Liver (tissue), 9 donors: Measurements from ENCODE around the gene POLH. TPM values are rescaled to one million over a fixed set of nuclear protein-coding genes. Genes with fewer than 3 reads are reported as not detected.
A peak's percentile ranks its signal among the peaks of the same experiment; 100 is the strongest.

Experiments used
- DNase-seq: peaks from one replicate; pipeline ENCODE4 v3.0.0-alpha.2; 2017; ENCODE audit warnings: low spot score
- H3K27ac ChIP-seq, 2 donors: one replicate each; pipeline ENCODE4 v1.7.0; 2013; ENCODE audit warnings: inconsistent platforms in 2 of 2, low read length in 2 of 2, control low read depth in 1 of 2, low read depth in 1 of 2, mild to moderate bottlenecking in 1 of 2
- H3K27me3 ChIP-seq, 4 donors: one replicate each; pipeline versions ENCODE4 v1.6.1 to v1.7.0; 2013; ENCODE audit warnings: low read length in 3 of 4, inconsistent platforms in 1 of 4, mild to moderate bottlenecking in 1 of 4, moderate library complexity in 1 of 4; ENCODE audit not compliant: control insufficient read depth in 4 of 4, insufficient read depth in 4 of 4
- H3K36me3 ChIP-seq, 4 donors: one replicate each; pipeline versions ENCODE4 v1.6.1 to v1.7.0; 2013; ENCODE audit warnings: low read length in 3 of 4, mild to moderate bottlenecking in 3 of 4, low read depth in 1 of 4, moderate library complexity in 1 of 4; ENCODE audit not compliant: control insufficient read depth in 4 of 4, insufficient read depth in 3 of 4
- H3K4me1 ChIP-seq, 4 donors: one replicate each; pipeline versions ENCODE4 v1.6.1 to v1.7.0; 2013; ENCODE audit warnings: low read length in 3 of 4, mild to moderate bottlenecking in 3 of 4, moderate library complexity in 1 of 4; ENCODE audit not compliant: control insufficient read depth in 4 of 4, insufficient read depth in 4 of 4
- H3K4me3 ChIP-seq, 3 donors: one replicate each; pipeline versions ENCODE4 v1.6.1 to v1.7.0; 2013; ENCODE audit warnings: low read length in 3 of 3, control low read depth in 1 of 3, low read depth in 1 of 3, mild to moderate bottlenecking in 1 of 3
- H3K9ac ChIP-seq, 2 donors: one replicate each; pipeline ENCODE4 v1.7.0; 2013; ENCODE audit warnings: low read length in 2 of 2, mild to moderate bottlenecking in 2 of 2, moderate library complexity in 2 of 2, control low read depth in 1 of 2, low read depth in 1 of 2
- H3K9me3 ChIP-seq, 4 donors: one replicate each; pipeline versions ENCODE4 v1.6.1 to v1.7.0; 2013; ENCODE audit warnings: low read length in 3 of 4; ENCODE audit not compliant: control insufficient read depth in 4 of 4
- EGR1 ChIP-seq, 2 donors: IDR thresholded peaks; 2 replicates each; pipeline ENCODE4 v1.6.1; 2016 to 2018; ENCODE audit warnings: antibody characterized with exemption in 2 of 2, low read depth in 2 of 2
- FOXA1 ChIP-seq: IDR thresholded peaks from 2 replicates; pipeline ENCODE4 v1.6.1; 2016; ENCODE audit warnings: antibody characterized with exemption
- FOXA2 ChIP-seq: IDR thresholded peaks from 2 replicates; pipeline ENCODE4 v1.6.1; 2016; ENCODE audit warnings: antibody characterized with exemption
- GABPA ChIP-seq, 2 donors: IDR thresholded peaks in 1 of 2; conservative IDR thresholded peaks in 1 of 2; 2 replicates each; pipeline ENCODE4 v1.6.1; 2016; ENCODE audit warnings: antibody characterized with exemption in 2 of 2, mild to moderate bottlenecking in 1 of 2, moderate library complexity in 1 of 2
- HNF4A ChIP-seq, 2 donors: conservative IDR thresholded peaks; 2 replicates each; pipeline ENCODE4 v1.6.1; 2016; ENCODE audit warnings: antibody characterized with exemption in 2 of 2, mild to moderate bottlenecking in 2 of 2
- HNF4G ChIP-seq: IDR thresholded peaks from 2 replicates; pipeline ENCODE4 v1.6.1; 2016; ENCODE audit warnings: antibody characterized with exemption
- JUND ChIP-seq, 2 donors: IDR thresholded peaks; 2 replicates each; pipeline ENCODE4 v1.6.1; 2016; ENCODE audit warnings: antibody characterized with exemption in 2 of 2
- NR2F2 ChIP-seq: IDR thresholded peaks from 2 replicates; pipeline ENCODE4 v1.6.1; 2016; ENCODE audit warnings: antibody characterized with exemption
- RAD21 ChIP-seq, 2 donors: IDR thresholded peaks; 2 replicates each; pipeline ENCODE4 v1.6.1; 2016; ENCODE audit warnings: antibody characterized with exemption in 2 of 2, mild to moderate bottlenecking in 2 of 2
- RXRA ChIP-seq, 2 donors: IDR thresholded peaks; 2 replicates each; pipeline ENCODE4 v1.6.1; 2017 to 2018; ENCODE audit warnings: antibody characterized with exemption in 2 of 2, mild to moderate bottlenecking in 1 of 2
- SP1 ChIP-seq: IDR thresholded peaks from 2 replicates; pipeline ENCODE4 v1.6.1; 2018; ENCODE audit warnings: antibody characterized with exemption, mild to moderate bottlenecking
- TAF1 ChIP-seq: conservative IDR thresholded peaks from 2 replicates; pipeline ENCODE4 v1.6.1; 2016; ENCODE audit warnings: antibody characterized with exemption, mild to moderate bottlenecking
- YY1 ChIP-seq: IDR thresholded peaks from 2 replicates; pipeline ENCODE4 v1.6.1; 2016; ENCODE audit warnings: antibody characterized with exemption, mild to moderate bottlenecking
- WGBS: extraction: QIAGEN DNeasy Blood & Tissue Kit; methylation state at CpG from one replicate; pipeline ENCODE4 v1.1.7; 2013; 5-methylcytosine and 5-hydroxymethylcytosine counted together
- polyA plus RNA-seq, 2 donors: library from polyadenylated mRNA; stranded (reverse) in 1 of 2; unstranded in 1 of 2; fragments of 200-250 nt in 1 of 2; fragments of >200 nt in 1 of 2; fragmentation: Nextera tagmentation in 1 of 2; extraction: Ambion mirVana in 1 of 2; gene quantifications; one replicate each; pipeline versions ENCODE4 v1.2.1 to v1.2.3, GENCODE V29; 2013 to 2015
- total RNA-seq, 2 donors: library from RNA; depleted of rRNA; stranded (reverse); fragments of >200 nt; gene quantifications; one replicate each; pipeline ENCODE4 v1.2.3, GENCODE V29; 2014
- TF ChIP-seq, protein P1 (sequence below): IDR thresholded peaks from 2 replicates; pipeline ENCODE4 v1.6.1; 2016; ENCODE audit warnings: antibody characterized with exemption
- TF ChIP-seq, protein P2 (sequence below): IDR thresholded peaks from 2 replicates; pipeline ENCODE4 v1.6.1; 2016; ENCODE audit warnings: antibody characterized with exemption
- TF ChIP-seq, protein P3 (sequence below): IDR thresholded peaks from 2 replicates; pipeline ENCODE4 v1.6.1; 2016; ENCODE audit warnings: antibody characterized with exemption
- TF ChIP-seq, protein P4 (sequence below): IDR thresholded peaks from 2 replicates; pipeline ENCODE4 v1.6.1; 2016; ENCODE audit warnings: antibody characterized with exemption, mild to moderate bottlenecking
- TF ChIP-seq, protein P5 (sequence below): fragments of 150-350 bp; IDR thresholded peaks from 2 replicates; pipeline ENCODE4 v1.5.1; 2017; ENCODE audit warnings: improper control_type of control experiment, low read depth, low read length; ENCODE audit not compliant: missing input control
- donor health status: healthy.
- donor health status: healthy.
- donor health status: healthy.
- donor health status: healthy.
- donor health status: healthy.

The POLH gene
- total and polyA plus RNA-seq, 4 donors = 1.9 to 7.5 (median 4.7) TPM

DNA sequence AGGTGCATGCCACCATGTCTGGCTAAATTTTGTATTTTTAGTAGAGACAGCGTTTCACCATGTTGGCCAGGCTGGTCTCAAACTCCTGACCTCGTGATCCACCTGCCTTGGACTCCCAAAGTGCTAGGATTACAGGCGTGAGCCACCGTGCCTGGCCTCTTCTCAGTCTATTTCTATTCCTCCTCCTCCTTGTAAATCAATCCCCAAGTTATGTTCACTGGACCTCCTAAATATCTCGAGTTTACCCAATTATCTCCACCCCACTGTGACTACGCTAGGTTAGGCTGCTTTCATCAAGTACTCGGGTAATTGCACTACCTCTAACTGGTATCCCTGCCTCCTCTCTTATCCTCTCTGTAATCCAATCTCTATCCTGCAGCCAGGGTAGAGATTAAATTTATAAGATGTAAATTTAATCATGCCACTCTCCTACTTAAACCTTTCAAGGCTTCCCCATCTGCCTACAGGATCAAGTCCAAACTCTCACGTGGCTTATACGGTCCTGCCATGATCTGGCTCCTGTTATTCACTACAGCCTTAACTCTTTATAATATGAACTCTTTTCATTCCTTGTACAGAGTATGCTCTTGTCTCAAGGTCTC is 58.8 kb downstream of the POLH start:
- 80% methylated on average over 9 of the region's 9 CpGs for WGBS
- no peaks in the 10 kb centered on the region for H3K27me3 ChIP-seq
- no peaks in the 10 kb centered on the region for H3K9me3 ChIP-seq
- peaks cover 5 to 9% (median 7%) of the 10 kb centered on the region in 4 donors for H3K36me3 ChIP-seq
- H3K9ac ChIP-seq = no peak overlapping the region
- DNase-seq = no peak
- H3K4me1 ChIP-seq = peaks cover 4 to 17% (median 9%) of the 10 kb centered on the region in 4 donors
- no peak overlapping the region for H3K27ac ChIP-seq
- no peak for TF ChIP-seq HNF4A (conservative IDR thresholded peaks at IDR 0.05)
- no peak for TF ChIP-seq TAF1
- no peak for TF ChIP-seq JUND (IDR thresholded peaks at IDR 0.05)
- no peak for TF ChIP-seq RAD21 (IDR thresholded peaks at IDR 0.05)
- TF ChIP-seq YY1 = no peak
- TF ChIP-seq, protein P1, sequence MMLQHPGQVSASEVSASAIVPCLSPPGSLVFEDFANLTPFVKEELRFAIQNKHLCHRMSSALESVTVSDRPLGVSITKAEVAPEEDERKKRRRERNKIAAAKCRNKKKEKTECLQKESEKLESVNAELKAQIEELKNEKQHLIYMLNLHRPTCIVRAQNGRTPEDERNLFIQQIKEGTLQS = no peak
- H3K4me3 ChIP-seq = no peak overlapping the region

DNA sequence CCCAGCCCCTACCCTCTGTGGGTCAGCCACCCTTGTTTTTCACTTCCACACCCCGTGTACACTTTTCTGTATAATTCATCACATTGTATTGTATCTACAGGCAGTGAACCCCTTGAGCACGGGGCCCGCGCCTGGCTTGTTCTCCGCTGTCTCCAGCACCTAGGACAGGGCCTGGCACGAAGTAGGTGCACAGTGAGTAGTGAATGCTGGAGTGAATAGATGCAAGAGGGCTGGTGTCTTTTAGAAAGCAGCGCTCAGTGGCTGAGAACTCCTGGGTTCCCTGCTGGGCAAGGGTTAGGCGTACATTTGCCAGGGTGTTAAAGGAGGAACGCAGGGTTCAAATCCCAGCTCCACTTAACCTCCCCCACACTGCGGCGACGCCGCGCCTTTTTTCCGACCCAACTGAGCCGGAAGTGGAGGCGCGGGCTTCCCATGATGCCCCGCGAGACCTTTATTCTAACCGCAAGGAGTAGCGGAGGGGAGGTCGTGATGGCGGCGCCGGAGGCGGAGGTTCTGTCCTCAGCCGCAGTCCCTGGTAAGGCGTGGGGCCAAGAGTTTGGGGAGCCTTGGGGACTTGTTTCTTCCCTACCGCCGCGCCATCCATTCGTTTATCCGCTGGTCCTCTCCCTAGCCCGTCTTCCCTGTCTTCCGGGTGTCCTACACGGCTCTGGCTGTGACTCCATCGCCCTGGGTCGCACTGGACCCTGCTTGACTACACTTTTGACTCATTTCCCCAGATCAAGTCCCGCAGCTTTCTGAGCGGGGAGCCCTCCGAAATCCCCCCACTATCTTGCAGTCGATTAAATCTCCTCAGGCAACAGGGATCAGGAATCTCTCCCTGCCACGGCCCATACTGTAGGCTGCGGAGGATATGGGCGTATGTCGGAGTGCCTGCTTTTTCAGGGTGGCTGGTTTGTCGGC is 59.7 kb downstream of the POLH start, which contains the start of gene MAD2L1BP:
Gene MAD2L1BP (plus strand): TSS at position 454 of the 921 bp plus-strand sequence. CDS start 36 bp downstream, at position 490.
- 6% methylated on average over 48 of the region's 48 CpGs for WGBS
- no peaks in the 10 kb centered on the region for H3K9me3 ChIP-seq
- TF ChIP-seq, protein P2, sequence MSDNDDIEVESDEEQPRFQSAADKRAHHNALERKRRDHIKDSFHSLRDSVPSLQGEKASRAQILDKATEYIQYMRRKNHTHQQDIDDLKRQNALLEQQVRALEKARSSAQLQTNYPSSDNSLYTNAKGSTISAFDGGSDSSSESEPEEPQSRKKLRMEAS = no peak
- TF ChIP-seq HNF4G (no peak), RXRA (IDR thresholded peaks at IDR 0.05) (peak; percentile 32 to 38), FOXA2 (no peak), FOXA1 (no peak), NR2F2 (peak; percentile 33), GABPA (IDR thresholded peaks at IDR 0.05 in 1 of 2, conservative IDR thresholded peaks at IDR 0.05 in 1 of 2) (peak; percentile 56 to 92), RAD21 (IDR thresholded peaks at IDR 0.05) (peak in 1 of 2 donors; percentile 19), EGR1 (IDR thresholded peaks at IDR 0.05; ENCODE audit: low read depth in 2 of 2) (peak; percentile 45 to 56), TAF1 (peak; percentile 22), JUND (IDR thresholded peaks at IDR 0.05) (peak in 1 of 2 donors; percentile 10), SP1 (peak; percentile 68), HNF4A (conservative IDR thresholded peaks at IDR 0.05) (peak; percentile 29 to 47), YY1 (peak; percentile 97)
- TF ChIP-seq, protein P1 = no peak
- TF ChIP-seq, protein P3, sequence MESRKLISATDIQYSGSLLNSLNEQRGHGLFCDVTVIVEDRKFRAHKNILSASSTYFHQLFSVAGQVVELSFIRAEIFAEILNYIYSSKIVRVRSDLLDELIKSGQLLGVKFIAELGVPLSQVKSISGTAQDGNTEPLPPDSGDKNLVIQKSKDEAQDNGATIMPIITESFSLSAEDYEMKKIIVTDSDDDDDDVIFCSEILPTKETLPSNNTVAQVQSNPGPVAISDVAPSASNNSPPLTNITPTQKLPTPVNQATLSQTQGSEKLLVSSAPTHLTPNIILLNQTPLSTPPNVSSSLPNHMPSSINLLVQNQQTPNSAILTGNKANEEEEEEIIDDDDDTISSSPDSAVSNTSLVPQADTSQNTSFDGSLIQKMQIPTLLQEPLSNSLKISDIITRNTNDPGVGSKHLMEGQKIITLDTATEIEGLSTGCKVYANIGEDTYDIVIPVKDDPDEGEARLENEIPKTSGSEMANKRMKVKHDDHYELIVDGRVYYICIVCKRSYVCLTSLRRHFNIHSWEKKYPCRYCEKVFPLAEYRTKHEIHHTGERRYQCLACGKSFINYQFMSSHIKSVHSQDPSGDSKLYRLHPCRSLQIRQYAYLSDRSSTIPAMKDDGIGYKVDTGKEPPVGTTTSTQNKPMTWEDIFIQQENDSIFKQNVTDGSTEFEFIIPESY = peak; percentile 76
- TF ChIP-seq, protein P4, sequence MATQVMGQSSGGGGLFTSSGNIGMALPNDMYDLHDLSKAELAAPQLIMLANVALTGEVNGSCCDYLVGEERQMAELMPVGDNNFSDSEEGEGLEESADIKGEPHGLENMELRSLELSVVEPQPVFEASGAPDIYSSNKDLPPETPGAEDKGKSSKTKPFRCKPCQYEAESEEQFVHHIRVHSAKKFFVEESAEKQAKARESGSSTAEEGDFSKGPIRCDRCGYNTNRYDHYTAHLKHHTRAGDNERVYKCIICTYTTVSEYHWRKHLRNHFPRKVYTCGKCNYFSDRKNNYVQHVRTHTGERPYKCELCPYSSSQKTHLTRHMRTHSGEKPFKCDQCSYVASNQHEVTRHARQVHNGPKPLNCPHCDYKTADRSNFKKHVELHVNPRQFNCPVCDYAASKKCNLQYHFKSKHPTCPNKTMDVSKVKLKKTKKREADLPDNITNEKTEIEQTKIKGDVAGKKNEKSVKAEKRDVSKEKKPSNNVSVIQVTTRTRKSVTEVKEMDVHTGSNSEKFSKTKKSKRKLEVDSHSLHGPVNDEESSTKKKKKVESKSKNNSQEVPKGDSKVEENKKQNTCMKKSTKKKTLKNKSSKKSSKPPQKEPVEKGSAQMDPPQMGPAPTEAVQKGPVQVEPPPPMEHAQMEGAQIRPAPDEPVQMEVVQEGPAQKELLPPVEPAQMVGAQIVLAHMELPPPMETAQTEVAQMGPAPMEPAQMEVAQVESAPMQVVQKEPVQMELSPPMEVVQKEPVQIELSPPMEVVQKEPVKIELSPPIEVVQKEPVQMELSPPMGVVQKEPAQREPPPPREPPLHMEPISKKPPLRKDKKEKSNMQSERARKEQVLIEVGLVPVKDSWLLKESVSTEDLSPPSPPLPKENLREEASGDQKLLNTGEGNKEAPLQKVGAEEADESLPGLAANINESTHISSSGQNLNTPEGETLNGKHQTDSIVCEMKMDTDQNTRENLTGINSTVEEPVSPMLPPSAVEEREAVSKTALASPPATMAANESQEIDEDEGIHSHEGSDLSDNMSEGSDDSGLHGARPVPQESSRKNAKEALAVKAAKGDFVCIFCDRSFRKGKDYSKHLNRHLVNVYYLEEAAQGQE = peak; percentile 94
- TF ChIP-seq, protein P5, sequence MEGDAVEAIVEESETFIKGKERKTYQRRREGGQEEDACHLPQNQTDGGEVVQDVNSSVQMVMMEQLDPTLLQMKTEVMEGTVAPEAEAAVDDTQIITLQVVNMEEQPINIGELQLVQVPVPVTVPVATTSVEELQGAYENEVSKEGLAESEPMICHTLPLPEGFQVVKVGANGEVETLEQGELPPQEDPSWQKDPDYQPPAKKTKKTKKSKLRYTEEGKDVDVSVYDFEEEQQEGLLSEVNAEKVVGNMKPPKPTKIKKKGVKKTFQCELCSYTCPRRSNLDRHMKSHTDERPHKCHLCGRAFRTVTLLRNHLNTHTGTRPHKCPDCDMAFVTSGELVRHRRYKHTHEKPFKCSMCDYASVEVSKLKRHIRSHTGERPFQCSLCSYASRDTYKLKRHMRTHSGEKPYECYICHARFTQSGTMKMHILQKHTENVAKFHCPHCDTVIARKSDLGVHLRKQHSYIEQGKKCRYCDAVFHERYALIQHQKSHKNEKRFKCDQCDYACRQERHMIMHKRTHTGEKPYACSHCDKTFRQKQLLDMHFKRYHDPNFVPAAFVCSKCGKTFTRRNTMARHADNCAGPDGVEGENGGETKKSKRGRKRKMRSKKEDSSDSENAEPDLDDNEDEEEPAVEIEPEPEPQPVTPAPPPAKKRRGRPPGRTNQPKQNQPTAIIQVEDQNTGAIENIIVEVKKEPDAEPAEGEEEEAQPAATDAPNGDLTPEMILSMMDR = no peak
- H3K4me1 ChIP-seq = peaks cover 2 to 12% (median 9%) of the 10 kb centered on the region in 4 donors
- peak within 1 kb of the TSS; percentile 14 to 64 for H3K27ac ChIP-seq
- H3K36me3 ChIP-seq = peaks cover 13 to 16% (median 14%) of the 10 kb centered on the region in 4 donors
- peak within 1 kb of the TSS; percentile 64 to 66 for H3K9ac ChIP-seq
- peak within 1 kb of the TSS; percentile 54 to 98 (median 85) for H3K4me3 ChIP-seq
- no peaks in the 10 kb centered on the region for H3K27me3 ChIP-seq
- peak; percentile 87 for DNase-seq
